OCI-LY7 (cell line): ENCODE results near the gene ZNF628. TPM values are rescaled to one million over a fixed set of nuclear protein-coding genes. Genes with fewer than 3 reads are reported as not detected.

Experiments used
- BruUV-seq: library from RNA; stranded (reverse); fragments of 400-500 nt; replicated peaks from 2 replicates; lab custom pipeline; 2021; lab: Mats Ljungman, UMichigan
- CTCF ChIA-PET: fragments of 300-600 bp; sonication (Branson Sonifier 250); formaldehyde crosslinking; loops from one replicate; lab custom pipeline; 2022; ENCODE audit warnings: antibody characterized with exemption; ENCODE audit not compliant: unreplicated experiment; lab: Charles Lee
- POLR2A ChIA-PET: fragments of 300-600 bp; sonication (Branson Sonifier 250); formaldehyde crosslinking; loops from one replicate; lab custom pipeline; 2022; ENCODE audit warnings: antibody characterized with exemption; lab: Charles Lee
- DNase-seq: peaks from one replicate; pipeline ENCODE4 v3.0.0-alpha.2; 2015; ENCODE audit warnings: low spot score
- H2AFZ ChIP-seq: fragments of 200-600 bp; sonication (generic), shearing (Covaris generic); 2 replicates; pipeline ENCODE4 v1.6.1; 2014; ENCODE audit warnings: mild to moderate bottlenecking, antibody characterized with exemption, low read length, moderate library complexity
- H3K27ac ChIP-seq: fragments of 200-600 bp; sonication (generic); 2 replicates; pipeline ENCODE4 v1.5.1; 2014; ENCODE audit warnings: mixed run types, low read depth, mild to moderate bottlenecking, moderate library complexity, low read length, inconsistent platforms; ENCODE audit not compliant: poor library complexity, severe bottlenecking
- H3K36me3 ChIP-seq: fragments of 200-600 bp; sonication (generic); 2 replicates; pipeline ENCODE4 v1.6.1; 2014; ENCODE audit warnings: mild to moderate bottlenecking, antibody characterized with exemption, low read length, moderate library complexity, mixed read lengths; ENCODE audit not compliant: insufficient read depth
- H3K4me1 ChIP-seq: fragments of 200-600 bp; sonication (generic); 2 replicates; pipeline ENCODE4 v1.5.1; 2014; ENCODE audit warnings: mild to moderate bottlenecking, low read length; ENCODE audit not compliant: insufficient read depth, poor library complexity, severe bottlenecking
- H3K4me2 ChIP-seq: fragments of 200-600 bp; sonication (generic); 2 replicates; pipeline ENCODE4 v1.6.1; 2014; ENCODE audit warnings: mild to moderate bottlenecking, low read length
- H3K4me3 ChIP-seq: fragments of 200-600 bp; sonication (generic); 2 replicates; pipeline ENCODE4 v1.5.1; 2014; ENCODE audit warnings: mild to moderate bottlenecking, low read depth, low read length; ENCODE audit not compliant: poor library complexity, severe bottlenecking
- H3K79me2 ChIP-seq: fragments of 200-600 bp; sonication (generic); 2 replicates; pipeline ENCODE4 v1.6.1; 2016; ENCODE audit warnings: low read depth, mild to moderate bottlenecking, low read length, moderate library complexity, mixed read lengths; ENCODE audit not compliant: insufficient read depth
- H3K9me2 ChIP-seq: fragments of 200-600 bp; sonication (generic); 2 replicates; pipeline ENCODE4 v1.6.1; 2016; ENCODE audit warnings: mild to moderate bottlenecking, low read length, mixed read lengths; ENCODE audit not compliant: insufficient read depth
- H3K9me3 ChIP-seq: fragments of 200-600 bp; sonication (generic); 2 replicates; pipeline ENCODE4 v1.6.1; 2014; ENCODE audit warnings: mild to moderate bottlenecking, mixed run types, low read length, mixed read lengths
- H4K20me1 ChIP-seq: fragments of 200-600 bp; sonication (generic); 2 replicates; pipeline ENCODE4 v1.6.1; 2014; ENCODE audit warnings: mild to moderate bottlenecking, antibody characterized with exemption, low read length, moderate library complexity, mixed read lengths; ENCODE audit not compliant: insufficient read depth
- EZH2phosphoT487 ChIP-seq: fragments of 200-600 bp; sonication (generic); IDR thresholded peaks from 2 replicates; pipeline ENCODE4 v1.6.1; 2018; ENCODE audit warnings: low read depth, borderline replicate concordance, mild to moderate bottlenecking, mixed run types, antibody characterized with exemption, low read length, moderate library complexity, mixed read lengths
- intact Hi-C: fragments of 100-400 bp; cut with micrococcal nuclease; formaldehyde crosslinking; loops from one replicate; pipeline ENCODE4 v1.10.0; 2022; ENCODE audit not compliant: unreplicated experiment
- total RNA-seq, 2 experiments: library from RNA; depleted of rRNA in 1 of 2; stranded (reverse); fragments of >200 nt in 1 of 2; shearing (Covaris generic) in 1 of 2; gene quantifications; 2 replicates each; pipeline ENCODE4 v1.2.3, GENCODE V29; 2014 to 2022
- TF ChIP-seq, protein P1 (sequence below): fragments of 200-600 bp; sonication (generic); conservative IDR thresholded peaks from 2 replicates; pipeline ENCODE4 v1.5.1; 2014; ENCODE audit warnings: mild to moderate bottlenecking, antibody characterized with exemption, low read length, moderate library complexity, mixed read lengths

ZNF628 gene
- total RNA-seq, 2 experiments from 2014 or later, result 5.2 to 10.6 TPM

DNA sequence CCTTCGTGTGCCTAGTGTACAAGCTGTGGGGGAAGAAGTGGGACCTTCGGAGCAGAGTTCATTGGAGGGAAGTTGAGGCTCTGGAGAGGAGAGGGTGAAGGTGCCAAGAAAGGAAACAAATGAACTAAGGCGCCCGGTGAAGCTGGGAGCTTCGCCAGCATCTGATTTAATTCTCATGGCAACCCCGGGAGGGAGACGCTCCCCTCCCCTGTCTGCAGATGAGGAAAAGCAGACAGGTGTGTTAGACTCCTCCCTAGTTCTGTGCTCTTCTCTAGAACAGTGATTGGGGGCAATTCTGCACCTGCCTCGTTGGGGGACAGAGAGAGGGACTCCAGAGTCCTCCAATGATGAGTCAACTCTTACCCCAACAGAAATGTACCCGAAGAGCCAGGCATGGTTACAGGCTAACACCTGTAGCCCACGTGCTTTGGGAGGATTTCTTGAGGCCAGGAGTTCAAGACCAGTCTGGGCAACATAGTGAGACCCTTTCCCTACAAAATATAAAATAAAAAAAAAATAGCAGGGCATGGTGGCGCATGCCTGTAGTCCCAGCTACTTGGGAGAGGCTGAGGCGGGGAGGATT lies 16.0 kb downstream of the ZNF628 start:
- Histone ChIP-seq H3K27ac (no peak overlapping the region), H2AFZ (no peak overlapping the region), H3K79me2 (no peaks in the 10 kb centered on the region), H3K9me3 (no peaks in the 10 kb centered on the region), H4K20me1 (no peaks in the 10 kb centered on the region), H3K9me2 (no peaks in the 10 kb centered on the region), H3K4me2 (no peak overlapping the region), H3K4me3 (no peak overlapping the region), H3K36me3 (no peaks in the 10 kb centered on the region), H3K4me1 (peaks cover 10% of the 10 kb centered on the region)
- ChIA-PET POLR2A (no interaction called here), CTCF (no interaction called here)
- DNase-seq, result no peak
- no TSS peak for BruUV-seq
- intact Hi-C loops, result no loop called here
- TF ChIP-seq, protein P1, sequence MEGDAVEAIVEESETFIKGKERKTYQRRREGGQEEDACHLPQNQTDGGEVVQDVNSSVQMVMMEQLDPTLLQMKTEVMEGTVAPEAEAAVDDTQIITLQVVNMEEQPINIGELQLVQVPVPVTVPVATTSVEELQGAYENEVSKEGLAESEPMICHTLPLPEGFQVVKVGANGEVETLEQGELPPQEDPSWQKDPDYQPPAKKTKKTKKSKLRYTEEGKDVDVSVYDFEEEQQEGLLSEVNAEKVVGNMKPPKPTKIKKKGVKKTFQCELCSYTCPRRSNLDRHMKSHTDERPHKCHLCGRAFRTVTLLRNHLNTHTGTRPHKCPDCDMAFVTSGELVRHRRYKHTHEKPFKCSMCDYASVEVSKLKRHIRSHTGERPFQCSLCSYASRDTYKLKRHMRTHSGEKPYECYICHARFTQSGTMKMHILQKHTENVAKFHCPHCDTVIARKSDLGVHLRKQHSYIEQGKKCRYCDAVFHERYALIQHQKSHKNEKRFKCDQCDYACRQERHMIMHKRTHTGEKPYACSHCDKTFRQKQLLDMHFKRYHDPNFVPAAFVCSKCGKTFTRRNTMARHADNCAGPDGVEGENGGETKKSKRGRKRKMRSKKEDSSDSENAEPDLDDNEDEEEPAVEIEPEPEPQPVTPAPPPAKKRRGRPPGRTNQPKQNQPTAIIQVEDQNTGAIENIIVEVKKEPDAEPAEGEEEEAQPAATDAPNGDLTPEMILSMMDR, result no peak
- TF ChIP-seq EZH2phosphoT487, result no peak

DNA sequence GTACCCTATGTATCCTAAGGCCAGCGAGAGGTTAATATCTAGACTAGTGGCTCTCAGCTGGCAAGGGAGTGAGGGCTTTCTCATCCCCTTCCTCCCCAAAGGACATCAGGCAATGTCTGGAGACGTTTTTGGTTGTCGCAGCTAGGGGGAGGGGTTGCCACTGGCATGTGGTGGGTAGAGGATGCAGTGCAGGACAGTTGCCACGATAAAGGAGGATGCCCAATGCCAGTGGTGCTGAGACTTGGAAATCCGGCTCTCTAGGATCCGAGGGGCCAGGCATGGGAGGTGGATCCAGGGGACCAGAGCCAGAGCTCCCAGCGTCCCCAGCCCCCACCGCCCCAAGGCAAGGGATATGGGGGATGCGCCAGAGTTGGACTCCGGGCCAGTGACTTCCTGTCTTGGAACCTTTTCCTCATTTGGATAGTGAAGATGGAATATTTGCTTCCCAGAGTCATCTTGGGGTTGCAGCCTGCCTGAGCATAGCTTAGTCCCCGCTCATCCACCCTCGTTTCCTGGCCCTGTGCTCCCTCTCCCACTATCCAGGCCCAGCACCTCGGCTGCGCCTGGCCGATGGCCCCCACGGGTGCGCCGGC lies 16.7 kb downstream of the ZNF628 start:
- Histone ChIP-seq H3K4me1 (peaks cover 4% of the 10 kb centered on the region), H3K4me3 (no peak overlapping the region), H2AFZ (no peak overlapping the region), H3K9me3 (no peaks in the 10 kb centered on the region), H3K79me2 (no peaks in the 10 kb centered on the region), H3K9me2 (no peaks in the 10 kb centered on the region), H3K36me3 (no peaks in the 10 kb centered on the region), H4K20me1 (no peaks in the 10 kb centered on the region), H3K27ac (no peak overlapping the region), H3K4me2 (no peak overlapping the region)
- TF ChIP-seq, protein P1, result no peak
- TF ChIP-seq EZH2phosphoT487, result no peak
- intact Hi-C loops, result no loop called here
- ChIA-PET CTCF (no interaction called here), POLR2A (no interaction called here)
- BruUV-seq, result no TSS peak
- no peak for DNase-seq

DNA sequence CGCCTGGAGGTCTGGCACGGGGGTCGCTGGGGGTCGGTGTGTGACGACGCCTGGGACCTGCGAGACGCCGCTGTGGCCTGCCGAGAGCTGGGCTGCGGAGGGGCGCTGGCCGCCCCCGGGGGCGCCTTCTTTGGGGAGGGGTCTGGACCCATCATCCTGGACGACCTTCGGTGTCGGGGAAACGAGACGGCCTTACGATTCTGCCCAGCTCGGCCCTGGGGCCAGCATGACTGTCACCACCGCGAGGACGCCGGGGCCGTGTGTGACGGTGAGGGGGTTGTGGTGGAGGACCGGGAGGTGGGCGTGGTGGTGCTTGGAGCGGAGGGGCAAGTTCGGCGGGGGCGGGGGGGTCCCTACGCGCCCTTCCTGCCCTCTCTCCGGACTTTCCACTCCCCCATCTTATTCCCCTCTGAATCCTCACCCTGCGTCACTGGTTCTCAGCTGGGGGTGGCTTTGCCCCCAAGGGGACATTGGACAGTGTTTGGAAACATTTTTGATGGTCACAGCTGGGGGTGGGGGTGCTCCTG lies 17.3 kb downstream of the ZNF628 start:
- H2AFZ ChIP-seq, result no peak overlapping the region

More for the DNA sequence above, 17.3 kb downstream of the ZNF628 start:
- no peaks in the 10 kb centered on the region for H3K4me1 ChIP-seq
- POLR2A ChIA-PET, result no interaction called here
- no peaks in the 10 kb centered on the region for H3K9me3 ChIP-seq
- H3K79me2 ChIP-seq, result no peaks in the 10 kb centered on the region
- H3K36me3 ChIP-seq, result no peaks in the 10 kb centered on the region
- CTCF ChIA-PET, result no interaction called here
- no peak for DNase-seq
- H3K4me3 ChIP-seq, result no peak overlapping the region
- H3K9me2 ChIP-seq, result no peaks in the 10 kb centered on the region
- no peak overlapping the region for H3K4me2 ChIP-seq
- no peak for TF ChIP-seq EZH2phosphoT487
- TF ChIP-seq, protein P1, result no peak
- H4K20me1 ChIP-seq, result no peaks in the 10 kb centered on the region
- no peak overlapping the region for H3K27ac ChIP-seq
- intact Hi-C loops, result no loop called here
- no TSS peak for BruUV-seq
